ENCODE data around the gene ERGIC1. TPM values are rescaled to one million over a fixed set of nuclear protein-coding genes. Genes with fewer than 3 reads are reported as not detected.
A peak's percentile ranks its signal among the peaks of the same experiment; 100 is the strongest.

Gene ERGIC1
- total and polyA plus RNA-seq, 7 donors: 49.9 to 116 (median 53.9) TPM

DNA sequence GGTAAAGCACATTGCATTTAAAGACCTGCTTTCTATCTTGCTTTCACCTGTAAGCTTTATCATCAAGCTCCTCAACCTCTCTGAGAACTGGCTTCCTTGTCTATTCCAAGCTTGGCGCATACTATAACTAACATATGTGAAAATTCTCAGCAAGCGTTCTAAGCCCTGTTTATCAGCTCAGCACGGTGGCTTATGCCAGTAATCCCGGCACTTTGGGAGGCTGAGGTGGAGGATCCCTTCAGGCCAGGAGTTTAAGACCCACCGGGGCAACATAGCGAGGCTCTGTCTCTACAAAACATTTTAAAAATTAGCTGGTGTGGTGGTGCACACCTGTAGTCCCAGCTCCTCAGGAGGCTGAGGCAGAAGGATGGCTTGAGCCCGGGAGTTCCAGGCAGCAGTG, 147.9 kb downstream of the ERGIC1 start:
- H3K9me3 ChIP-seq: no peaks in the 10 kb centered on the region
- 89 to 91% (median 91%) methylated on average over 7 of the region's 7 CpGs for WGBS, 3 donors
- no peak for ATAC-seq
- H3K27me3 ChIP-seq (ENCODE audit: insufficient read depth in 3 of 3, low read length in 2 of 3): no peaks in the 10 kb centered on the region
- no peak overlapping the region for H3K27ac ChIP-seq
- DNase-seq: no peak
- intact Hi-C loops (cut with DNase I): loop anchor here (5.0 to 10.0 kb wide), 6 partner anchors 73 to 300 kb away; partner anchors contain the start of genes BNIP1 (in 2 of the 2) and CREBRF (in 2 of the 2)
- TF ChIP-seq, protein P1, sequence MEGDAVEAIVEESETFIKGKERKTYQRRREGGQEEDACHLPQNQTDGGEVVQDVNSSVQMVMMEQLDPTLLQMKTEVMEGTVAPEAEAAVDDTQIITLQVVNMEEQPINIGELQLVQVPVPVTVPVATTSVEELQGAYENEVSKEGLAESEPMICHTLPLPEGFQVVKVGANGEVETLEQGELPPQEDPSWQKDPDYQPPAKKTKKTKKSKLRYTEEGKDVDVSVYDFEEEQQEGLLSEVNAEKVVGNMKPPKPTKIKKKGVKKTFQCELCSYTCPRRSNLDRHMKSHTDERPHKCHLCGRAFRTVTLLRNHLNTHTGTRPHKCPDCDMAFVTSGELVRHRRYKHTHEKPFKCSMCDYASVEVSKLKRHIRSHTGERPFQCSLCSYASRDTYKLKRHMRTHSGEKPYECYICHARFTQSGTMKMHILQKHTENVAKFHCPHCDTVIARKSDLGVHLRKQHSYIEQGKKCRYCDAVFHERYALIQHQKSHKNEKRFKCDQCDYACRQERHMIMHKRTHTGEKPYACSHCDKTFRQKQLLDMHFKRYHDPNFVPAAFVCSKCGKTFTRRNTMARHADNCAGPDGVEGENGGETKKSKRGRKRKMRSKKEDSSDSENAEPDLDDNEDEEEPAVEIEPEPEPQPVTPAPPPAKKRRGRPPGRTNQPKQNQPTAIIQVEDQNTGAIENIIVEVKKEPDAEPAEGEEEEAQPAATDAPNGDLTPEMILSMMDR (IDR thresholded peaks at IDR 0.05): no peak
- peaks cover 15% of the 10 kb centered on the region for H3K4me1 ChIP-seq
- no peak overlapping the region for H3K4me3 ChIP-seq
- H3K36me3 ChIP-seq (ENCODE audit: insufficient read depth in 1 of 2, low read depth in 1 of 2): peaks cover 2 to 7% of the 10 kb centered on the region in 2 donors

DNA sequence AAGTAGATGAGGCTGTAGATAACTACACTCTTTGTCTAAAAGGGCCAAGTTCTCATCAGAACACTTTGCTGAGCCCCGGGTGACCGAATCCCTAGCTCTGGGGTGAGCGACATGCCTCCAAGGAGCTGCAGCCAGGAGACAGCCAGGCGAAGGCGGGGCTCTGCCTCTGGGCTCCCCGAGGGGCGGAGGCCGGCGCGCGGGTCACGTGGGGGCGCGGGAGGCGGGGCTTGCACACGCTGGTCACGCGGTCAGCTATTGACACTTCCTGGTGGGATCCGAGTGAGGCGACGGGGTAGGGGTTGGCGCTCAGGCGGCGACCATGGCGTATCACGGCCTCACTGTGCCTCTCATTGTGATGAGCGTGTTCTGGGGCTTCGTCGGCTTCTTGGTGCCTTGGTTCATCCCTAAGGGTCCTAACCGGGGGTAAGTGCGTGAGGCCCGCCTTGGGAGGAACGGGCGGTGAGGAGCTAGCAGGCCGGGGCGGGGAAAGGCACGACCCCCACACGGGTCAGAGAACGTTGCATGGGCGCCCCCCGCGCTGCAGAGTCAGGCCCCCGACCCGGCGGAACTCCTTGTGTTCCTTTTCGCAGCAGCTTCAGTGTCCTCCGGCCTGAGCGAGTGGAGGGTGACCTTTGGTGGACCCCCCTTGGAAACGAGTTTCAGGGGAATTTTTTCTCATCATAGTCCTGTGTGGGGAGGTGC, 149.6 kb downstream of the ERGIC1 start, which contains the start of gene ATP6V0E1:
TSS of gene ATP6V0E1 (plus strand) at position 230 of the 702 bp plus-strand sequence. CDS start at position 320, 90 bp downstream.
- ATAC-seq (peak; percentile 98 to 99 (median 98)), DNase-seq (peak; percentile 96 to 99)
- Histone ChIP-seq H3K4me3 (peak within 1 kb of the TSS; percentile 83), H3K36me3 (ENCODE audit: insufficient read depth in 1 of 2, low read depth in 1 of 2) (peaks cover 2 to 21% of the 10 kb centered on the region in 2 donors), H3K27ac (peak within 1 kb of the TSS; percentile 98), H3K27me3 (ENCODE audit: insufficient read depth in 3 of 3, low read length in 2 of 3) (no peaks in the 10 kb centered on the region), H3K9me3 (no peaks in the 10 kb centered on the region), H3K4me1 (peaks cover 15% of the 10 kb centered on the region)
- 0 to 1% (median 0%) methylated on average over 37 to 49 of the region's 49 CpGs for WGBS, 3 donors
- intact Hi-C loops (cut with DNase I): loop anchor here (5.0 to 10.0 kb wide), 6 partner anchors 71 to 299 kb away; partner anchors contain the start of genes BNIP1 (in 2 of the 2) and CREBRF (in 2 of the 2)
- TF ChIP-seq, protein P1 (IDR thresholded peaks at IDR 0.05): no peak

DNA sequence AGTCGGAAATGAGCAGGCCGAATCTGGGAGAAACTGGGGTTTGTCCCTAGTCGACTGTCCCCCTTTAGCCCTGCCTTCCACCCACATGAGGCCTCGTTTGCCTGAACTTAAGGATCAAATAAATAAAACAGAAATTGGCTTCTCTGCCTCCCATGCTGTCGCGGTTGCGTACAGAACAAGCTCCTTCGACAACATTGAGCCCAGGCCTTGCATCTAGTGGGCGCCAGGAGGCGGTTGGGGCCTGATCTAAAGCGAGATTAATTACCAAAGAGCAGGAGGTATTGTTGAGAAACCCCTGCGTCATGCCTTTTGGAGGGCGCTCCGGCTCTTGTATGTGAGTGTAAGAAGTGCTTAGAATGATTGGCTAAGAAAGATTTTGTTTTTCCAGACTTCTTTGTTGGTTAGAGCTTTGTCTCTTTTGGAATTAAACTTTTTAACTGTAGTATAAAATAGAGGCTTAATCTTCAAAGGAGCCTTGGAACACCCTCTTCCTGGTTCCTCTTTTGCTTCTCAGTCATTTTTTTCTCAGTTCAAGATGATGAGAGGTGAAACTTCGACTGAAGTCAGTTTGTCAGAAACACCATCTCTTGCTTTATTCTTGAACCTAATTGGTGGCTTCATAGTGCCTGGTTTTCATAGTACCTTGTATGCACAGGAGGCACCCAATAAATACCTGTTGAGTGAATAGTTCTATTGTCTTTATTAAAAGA, 150.3 kb downstream of the ERGIC1 start:
- H3K9me3 ChIP-seq: no peaks in the 10 kb centered on the region
- ATAC-seq (peak; percentile 76 to 89 (median 82)), DNase-seq (peak; percentile 82 to 89)
- peak overlapping the region; percentile 83 for H3K4me3 ChIP-seq
- WGBS, 3 donors: 1 to 2% (median 2%) methylated on average over 15 of the region's 15 CpGs
- TF ChIP-seq, protein P1 (IDR thresholded peaks at IDR 0.05): peak; percentile 45
- H3K4me1 ChIP-seq: peaks cover 15% of the 10 kb centered on the region
- no peaks in the 10 kb centered on the region for H3K27me3 ChIP-seq (ENCODE audit: insufficient read depth in 3 of 3, low read length in 2 of 3)
- peaks cover 2 to 25% of the 10 kb centered on the region in 2 donors for H3K36me3 ChIP-seq (ENCODE audit: insufficient read depth in 1 of 2, low read depth in 1 of 2)
- intact Hi-C loops (cut with DNase I): loop anchor here (5.0 to 10.0 kb wide), 6 partner anchors 70 to 298 kb away; partner anchors contain the start of genes BNIP1 (in 2 of the 2) and CREBRF (in 2 of the 2)
- peak overlapping the region; percentile 98 for H3K27ac ChIP-seq

DNA sequence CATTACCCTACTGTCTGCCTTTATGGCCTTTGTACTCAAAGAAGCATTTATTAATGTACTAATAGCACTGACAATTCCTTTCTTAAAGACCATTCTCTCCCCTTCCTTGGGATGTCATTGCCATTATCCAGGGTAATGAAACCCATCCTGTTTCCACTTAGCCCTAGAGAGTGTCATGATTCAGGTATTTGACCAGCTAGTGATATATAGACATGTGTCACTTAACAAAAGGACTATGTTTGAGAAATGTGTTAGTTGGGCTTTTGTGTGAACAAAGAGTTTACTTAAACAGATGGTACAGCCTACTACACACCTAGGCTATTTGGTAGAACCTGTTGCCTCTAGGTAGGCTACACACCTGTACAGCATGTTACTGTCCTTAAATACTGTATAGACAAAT, 151.5 kb downstream of the ERGIC1 start:
- H3K36me3 ChIP-seq (ENCODE audit: insufficient read depth in 1 of 2, low read depth in 1 of 2): peaks cover 2 to 34% of the 10 kb centered on the region in 2 donors
- DNase-seq (no peak), ATAC-seq (no peak)
- TF ChIP-seq, protein P1 (IDR thresholded peaks at IDR 0.05): no peak
- intact Hi-C loops (cut with DNase I): loop anchor here (10.0 kb wide), 2 partner anchors 69 to 159 kb away; partner anchors contain the start of genes BNIP1 (in 1 of the 2) and CREBRF (in 1 of the 2)
- H3K9me3 ChIP-seq: no peaks in the 10 kb centered on the region
- peaks cover 19% of the 10 kb centered on the region for H3K4me1 ChIP-seq
- no peaks in the 10 kb centered on the region for H3K27me3 ChIP-seq (ENCODE audit: insufficient read depth in 3 of 3, low read length in 2 of 3)
- H3K4me3 ChIP-seq: peak overlapping the region; percentile 83
- H3K27ac ChIP-seq: peak overlapping the region; percentile 58
